Measurements from ENCODE around the gene ZNF777.

DNA sequence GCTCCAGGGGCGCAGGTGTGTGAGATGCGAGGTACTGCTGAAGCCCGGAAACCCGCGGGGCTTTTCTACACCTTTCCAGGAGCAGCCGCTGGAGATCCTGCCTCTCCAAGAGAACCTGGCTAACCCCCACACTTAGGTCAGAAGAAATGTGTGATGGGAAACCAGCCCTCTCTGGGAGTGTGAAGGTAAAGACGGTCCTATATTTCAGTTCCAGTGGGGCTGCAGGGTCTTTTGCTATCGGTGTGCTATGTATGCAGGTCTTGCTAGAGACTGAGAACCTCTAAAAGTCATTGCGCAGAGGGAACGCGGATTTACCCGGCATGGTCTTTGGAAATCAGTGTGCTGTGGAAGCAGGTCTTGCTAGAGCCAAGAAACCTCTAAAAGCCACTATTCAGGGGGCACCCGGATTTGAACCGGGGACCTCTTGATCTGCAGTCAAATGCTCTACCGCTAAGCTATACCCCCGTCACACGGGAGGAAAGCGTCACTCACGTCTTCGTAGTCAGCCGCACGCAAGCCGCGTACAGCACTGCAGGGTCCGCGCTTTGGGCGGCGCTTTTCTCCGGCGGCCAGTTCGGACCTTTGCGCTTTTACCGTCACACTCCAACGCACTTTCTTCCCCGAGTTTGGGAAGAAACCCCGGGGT is 46.0 kb downstream of the ZNF777 start:
- TF ChIP-seq, protein P1, sequence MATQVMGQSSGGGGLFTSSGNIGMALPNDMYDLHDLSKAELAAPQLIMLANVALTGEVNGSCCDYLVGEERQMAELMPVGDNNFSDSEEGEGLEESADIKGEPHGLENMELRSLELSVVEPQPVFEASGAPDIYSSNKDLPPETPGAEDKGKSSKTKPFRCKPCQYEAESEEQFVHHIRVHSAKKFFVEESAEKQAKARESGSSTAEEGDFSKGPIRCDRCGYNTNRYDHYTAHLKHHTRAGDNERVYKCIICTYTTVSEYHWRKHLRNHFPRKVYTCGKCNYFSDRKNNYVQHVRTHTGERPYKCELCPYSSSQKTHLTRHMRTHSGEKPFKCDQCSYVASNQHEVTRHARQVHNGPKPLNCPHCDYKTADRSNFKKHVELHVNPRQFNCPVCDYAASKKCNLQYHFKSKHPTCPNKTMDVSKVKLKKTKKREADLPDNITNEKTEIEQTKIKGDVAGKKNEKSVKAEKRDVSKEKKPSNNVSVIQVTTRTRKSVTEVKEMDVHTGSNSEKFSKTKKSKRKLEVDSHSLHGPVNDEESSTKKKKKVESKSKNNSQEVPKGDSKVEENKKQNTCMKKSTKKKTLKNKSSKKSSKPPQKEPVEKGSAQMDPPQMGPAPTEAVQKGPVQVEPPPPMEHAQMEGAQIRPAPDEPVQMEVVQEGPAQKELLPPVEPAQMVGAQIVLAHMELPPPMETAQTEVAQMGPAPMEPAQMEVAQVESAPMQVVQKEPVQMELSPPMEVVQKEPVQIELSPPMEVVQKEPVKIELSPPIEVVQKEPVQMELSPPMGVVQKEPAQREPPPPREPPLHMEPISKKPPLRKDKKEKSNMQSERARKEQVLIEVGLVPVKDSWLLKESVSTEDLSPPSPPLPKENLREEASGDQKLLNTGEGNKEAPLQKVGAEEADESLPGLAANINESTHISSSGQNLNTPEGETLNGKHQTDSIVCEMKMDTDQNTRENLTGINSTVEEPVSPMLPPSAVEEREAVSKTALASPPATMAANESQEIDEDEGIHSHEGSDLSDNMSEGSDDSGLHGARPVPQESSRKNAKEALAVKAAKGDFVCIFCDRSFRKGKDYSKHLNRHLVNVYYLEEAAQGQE (IDR thresholded peaks at IDR 0.05; ENCODE audit: low read depth), result no peak
- TF ChIP-seq FOXM1 (IDR thresholded peaks at IDR 0.05; ENCODE audit: borderline replicate concordance, low read depth) (no peak), CEBPB (IDR thresholded peaks at IDR 0.05) (no peak), RAD21 (IDR thresholded peaks at IDR 0.05; ENCODE audit: low read depth) (no peak), TAF1 (IDR thresholded peaks at IDR 0.05; ENCODE audit: low read depth) (no peak), EP300 (IDR thresholded peaks at IDR 0.05; ENCODE audit: borderline replicate concordance) (no peak), CREB1 (IDR thresholded peaks at IDR 0.05; ENCODE audit: low read depth) (no peak), YY1 (IDR thresholded peaks at IDR 0.05; ENCODE audit: low read depth) (no peak), NFIC (IDR thresholded peaks at IDR 0.05) (no peak), ZBTB7A (IDR thresholded peaks at IDR 0.05; ENCODE audit: low read depth) (no peak), TCF12 (IDR thresholded peaks at IDR 0.05; ENCODE audit: low read depth) (no peak)
- TF ChIP-seq, protein P2, sequence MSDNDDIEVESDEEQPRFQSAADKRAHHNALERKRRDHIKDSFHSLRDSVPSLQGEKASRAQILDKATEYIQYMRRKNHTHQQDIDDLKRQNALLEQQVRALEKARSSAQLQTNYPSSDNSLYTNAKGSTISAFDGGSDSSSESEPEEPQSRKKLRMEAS (IDR thresholded peaks at IDR 0.05), result no peak
- TF ChIP-seq, protein P3, sequence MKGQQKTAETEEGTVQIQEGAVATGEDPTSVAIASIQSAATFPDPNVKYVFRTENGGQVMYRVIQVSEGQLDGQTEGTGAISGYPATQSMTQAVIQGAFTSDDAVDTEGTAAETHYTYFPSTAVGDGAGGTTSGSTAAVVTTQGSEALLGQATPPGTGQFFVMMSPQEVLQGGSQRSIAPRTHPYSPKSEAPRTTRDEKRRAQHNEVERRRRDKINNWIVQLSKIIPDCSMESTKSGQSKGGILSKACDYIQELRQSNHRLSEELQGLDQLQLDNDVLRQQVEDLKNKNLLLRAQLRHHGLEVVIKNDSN (IDR thresholded peaks at IDR 0.05), result no peak
